Activated T-cell treated with anti-CD3 and anti-CD28 coated beads, Interleukin-2, amount 50 U/mL, for 4 hours (primary cell): ENCODE results near the gene USP40. TPM values are rescaled to one million over a fixed set of nuclear protein-coding genes. Genes with fewer than 3 reads are reported as not detected.

Source experiments
- ATAC-seq, 2 donors: fragments of 200-7000 bp; cut with Tn5 transposase; one replicate each; pipeline ENCODE4 v1.10.0; 2021
- DNase-seq: peaks from one replicate; pipeline ENCODE4 v3.0.0-alpha.2; 2020
- H3K27me3 Mint-ChIP-seq: one replicate; pipeline ENCODE4 v1.8.0; 2021; ENCODE audit warnings: low read depth, mixed read lengths
- H3K36me3 Mint-ChIP-seq: one replicate; pipeline ENCODE4 v1.8.0; 2022; ENCODE audit warnings: mixed read lengths; ENCODE audit not compliant: insufficient read depth
- H3K4me1 Mint-ChIP-seq: one replicate; pipeline ENCODE4 v1.8.0; 2021; ENCODE audit warnings: low read depth, mixed read lengths
- H3K4me3 Mint-ChIP-seq: one replicate; pipeline ENCODE4 v1.8.0; 2021; ENCODE audit warnings: mild to moderate bottlenecking, moderate library complexity, mixed read lengths
- H3K9me3 Mint-ChIP-seq: one replicate; pipeline ENCODE4 v1.8.0; 2021; ENCODE audit warnings: mixed read lengths
- total RNA-seq, 3 donors: library from RNA; stranded (reverse); gene quantifications; one replicate each; pipeline ENCODE4 v1.2.1, GENCODE V29; 2021

The USP40 gene
- total RNA-seq, 3 donors from 2014 or later = 10.8 to 12.5 (median 11.5) TPM

GRCh38 chr2:233492751-233493150 lies 73.8 kb downstream of the USP40 start:
- ATAC-seq (no peak), DNase-seq (no peak)
- Mint-ChIP-seq H3K36me3 (peaks cover 30% of the 10 kb centered on the region), H3K4me3 (no peak overlapping the region), H3K4me1 (no peaks in the 10 kb centered on the region), H3K9me3 (no peaks in the 10 kb centered on the region), H3K27me3 (no peaks in the 10 kb centered on the region)

DNA sequence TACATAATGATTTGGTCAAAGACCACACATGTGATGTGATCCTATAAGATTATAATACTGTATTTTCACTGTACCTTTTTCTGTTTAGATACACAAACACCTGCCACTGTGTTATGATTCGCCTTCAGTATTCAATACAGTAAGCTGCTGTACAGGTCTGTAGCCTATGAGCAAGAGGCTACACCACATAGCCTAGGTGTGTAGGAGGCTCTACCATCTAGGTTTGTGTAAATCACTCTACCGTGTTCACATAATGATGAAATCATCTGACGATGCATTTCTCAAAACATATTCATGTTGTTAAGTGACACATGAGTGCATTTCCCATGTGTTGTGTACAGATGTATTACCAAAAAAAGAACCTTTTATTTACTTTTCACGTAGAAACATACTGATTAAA lies 74.5 kb downstream of the USP40 start:
- H3K9me3 Mint-ChIP-seq = no peaks in the 10 kb centered on the region
- H3K4me3 Mint-ChIP-seq = no peak overlapping the region
- no peaks in the 10 kb centered on the region for H3K27me3 Mint-ChIP-seq
- no peak for ATAC-seq
- no peaks in the 10 kb centered on the region for H3K4me1 Mint-ChIP-seq
- H3K36me3 Mint-ChIP-seq = peaks cover 27% of the 10 kb centered on the region
- DNase-seq = no peak

- ATAC-seq = no peak
- no peaks in the 10 kb centered on the region for H3K4me1 Mint-ChIP-seq
- no peaks in the 10 kb centered on the region for H3K9me3 Mint-ChIP-seq
- no peak for DNase-seq
- no peaks in the 10 kb centered on the region for H3K27me3 Mint-ChIP-seq
- peaks cover 21% of the 10 kb centered on the region for H3K36me3 Mint-ChIP-seq
- no peak overlapping the region for H3K4me3 Mint-ChIP-seq
Measured at GRCh38 chr2:233491326-233491725, 75.3 kb downstream of the USP40 start.

DNA sequence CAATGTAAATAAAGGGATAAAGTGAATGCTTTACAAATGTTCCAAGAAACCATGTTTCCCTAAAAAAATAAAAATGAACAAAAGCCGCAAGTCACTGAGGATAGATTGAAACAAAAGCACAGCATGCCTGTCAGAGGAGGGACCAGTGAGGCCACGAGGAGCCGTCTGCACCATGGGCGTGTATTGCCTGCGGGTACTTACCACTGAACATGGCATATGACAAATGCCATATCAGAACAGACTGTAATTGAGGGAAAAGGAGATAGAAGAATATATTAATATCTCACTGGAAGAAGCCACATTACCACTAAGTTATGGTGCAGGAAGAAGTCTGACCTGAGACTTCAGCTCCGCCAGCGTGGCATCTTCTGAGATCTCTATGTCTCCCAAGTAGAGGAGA lies 75.8 kb downstream of the USP40 start:
- no peak overlapping the region for H3K4me3 Mint-ChIP-seq
- DNase-seq = no peak
- no peak for ATAC-seq
- H3K36me3 Mint-ChIP-seq = peaks cover 19% of the 10 kb centered on the region
- no peaks in the 10 kb centered on the region for H3K4me1 Mint-ChIP-seq
- H3K27me3 Mint-ChIP-seq = no peaks in the 10 kb centered on the region
- H3K9me3 Mint-ChIP-seq = no peaks in the 10 kb centered on the region

GRCh38 chr2:233489666-233490065 lies 76.9 kb downstream of the USP40 start:
- H3K4me1 Mint-ChIP-seq = no peaks in the 10 kb centered on the region
- H3K36me3 Mint-ChIP-seq = peaks cover 17% of the 10 kb centered on the region
- H3K9me3 Mint-ChIP-seq = no peaks in the 10 kb centered on the region
- no peaks in the 10 kb centered on the region for H3K27me3 Mint-ChIP-seq
- ATAC-seq (no peak), DNase-seq (no peak)
- no peak overlapping the region for H3K4me3 Mint-ChIP-seq

DNA sequence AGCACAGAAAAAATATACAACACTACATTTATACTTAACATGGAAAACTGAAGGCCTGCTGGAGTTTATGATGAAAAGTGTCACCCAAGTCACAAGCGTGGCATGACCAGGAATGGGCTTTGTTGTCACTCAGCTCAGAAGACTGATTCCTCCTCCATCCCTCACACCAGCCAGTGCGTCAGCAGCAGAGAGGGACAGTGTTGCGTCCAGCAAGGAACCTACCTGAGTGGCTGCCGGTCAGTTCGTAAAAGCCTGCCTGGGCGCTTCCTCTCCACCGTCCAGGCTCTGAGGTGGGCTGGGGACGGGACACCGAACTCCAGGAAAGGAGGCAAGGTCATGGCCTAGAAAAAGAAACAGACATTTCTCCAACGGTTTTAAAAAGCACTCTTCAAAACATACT lies 77.4 kb downstream of the USP40 start:
- ATAC-seq = no peak
- peaks cover 17% of the 10 kb centered on the region for H3K36me3 Mint-ChIP-seq
- no peaks in the 10 kb centered on the region for H3K4me1 Mint-ChIP-seq
- DNase-seq = no peak
- H3K27me3 Mint-ChIP-seq = no peaks in the 10 kb centered on the region
- no peaks in the 10 kb centered on the region for H3K9me3 Mint-ChIP-seq
- no peak overlapping the region for H3K4me3 Mint-ChIP-seq

GRCh38 chr2:233487748-233488345 lies 78.7 kb downstream of the USP40 start:
- Mint-ChIP-seq H3K9me3 (no peaks in the 10 kb centered on the region), H3K27me3 (no peaks in the 10 kb centered on the region), H3K4me3 (no peak overlapping the region), H3K4me1 (no peaks in the 10 kb centered on the region), H3K36me3 (peaks cover 15% of the 10 kb centered on the region)
- ATAC-seq (no peak), DNase-seq (no peak)

DNA sequence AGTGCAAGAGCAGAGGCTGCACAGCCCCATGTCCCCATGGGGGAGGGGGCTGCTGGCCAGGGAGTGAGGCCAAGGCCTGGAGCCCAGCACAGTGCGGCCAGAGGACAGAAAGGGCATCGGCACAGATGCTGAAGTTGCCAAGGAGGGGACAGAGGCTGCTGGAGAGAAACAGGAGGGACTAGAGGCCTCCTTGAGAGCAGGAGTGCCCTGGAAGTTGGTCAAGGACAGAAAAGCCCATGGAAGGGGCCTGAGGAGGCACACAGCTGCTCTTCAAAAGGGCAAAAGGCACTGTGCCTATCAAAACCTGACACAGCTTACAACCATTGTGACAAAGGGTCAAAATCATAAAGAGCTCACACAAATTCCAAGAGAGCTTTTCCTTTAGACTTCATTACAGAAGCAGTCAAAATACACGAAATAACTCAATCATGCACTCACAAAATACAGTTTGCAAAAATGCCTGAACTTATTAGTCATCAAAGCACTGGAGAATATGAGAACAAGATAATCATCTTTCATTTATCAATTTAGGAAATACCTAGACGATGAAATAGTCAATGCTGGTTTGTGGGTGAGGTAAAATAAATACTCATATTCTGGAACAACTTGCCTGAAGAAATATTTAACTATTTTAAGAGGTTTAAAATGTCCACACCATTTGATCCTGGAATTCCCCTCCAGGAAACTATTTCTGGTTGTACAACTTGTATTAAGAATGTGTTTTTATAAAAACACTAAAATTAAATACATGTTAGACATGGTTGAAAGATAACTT lies 79.6 kb downstream of the USP40 start:
- no peaks in the 10 kb centered on the region for H3K4me1 Mint-ChIP-seq
- no peak for DNase-seq
- H3K9me3 Mint-ChIP-seq = no peaks in the 10 kb centered on the region
- no peak overlapping the region for H3K4me3 Mint-ChIP-seq
- no peak for ATAC-seq
- H3K36me3 Mint-ChIP-seq = peaks cover 13% of the 10 kb centered on the region
- H3K27me3 Mint-ChIP-seq = no peaks in the 10 kb centered on the region

- no peak for ATAC-seq
- Mint-ChIP-seq H3K9me3 (no peaks in the 10 kb centered on the region), H3K4me1 (no peaks in the 10 kb centered on the region), H3K4me3 (no peak overlapping the region), H3K36me3 (peaks cover 10% of the 10 kb centered on the region), H3K27me3 (no peaks in the 10 kb centered on the region)
- DNase-seq = no peak
Measured at GRCh38 chr2:233486357-233486756, 80.2 kb downstream of the USP40 start.

DNA sequence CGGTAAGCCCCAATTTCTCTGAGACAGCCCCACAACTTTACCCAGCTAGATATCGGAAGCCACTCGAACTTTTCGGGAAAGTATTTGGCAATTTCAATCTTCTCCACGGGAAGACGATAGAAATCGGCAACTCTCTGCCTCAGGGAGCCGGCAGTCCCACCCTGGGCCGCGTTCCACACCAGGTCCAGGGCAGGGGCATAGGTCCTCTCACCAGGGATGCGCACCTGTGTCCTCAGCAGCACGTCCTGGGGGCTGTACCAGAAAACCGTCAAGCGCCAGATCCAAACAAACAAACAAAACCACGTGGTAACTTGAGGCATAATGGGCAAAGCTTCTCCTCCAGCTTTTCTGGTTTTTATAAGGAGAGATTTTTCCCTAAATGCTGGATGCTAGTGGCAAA lies 80.9 kb downstream of the USP40 start:
- Mint-ChIP-seq H3K4me1 (no peaks in the 10 kb centered on the region), H3K9me3 (no peaks in the 10 kb centered on the region), H3K4me3 (no peak overlapping the region), H3K27me3 (no peaks in the 10 kb centered on the region), H3K36me3 (peaks cover 11% of the 10 kb centered on the region)
- ATAC-seq (no peak), DNase-seq (no peak)

GRCh38 chr2:233482616-233483015 lies 84.0 kb downstream of the USP40 start:
- peaks cover 4% of the 10 kb centered on the region for H3K36me3 Mint-ChIP-seq
- H3K27me3 Mint-ChIP-seq = no peaks in the 10 kb centered on the region
- no peak for ATAC-seq
- H3K9me3 Mint-ChIP-seq = no peaks in the 10 kb centered on the region
- H3K4me3 Mint-ChIP-seq = no peak overlapping the region
- DNase-seq = no peak
- no peaks in the 10 kb centered on the region for H3K4me1 Mint-ChIP-seq

DNA sequence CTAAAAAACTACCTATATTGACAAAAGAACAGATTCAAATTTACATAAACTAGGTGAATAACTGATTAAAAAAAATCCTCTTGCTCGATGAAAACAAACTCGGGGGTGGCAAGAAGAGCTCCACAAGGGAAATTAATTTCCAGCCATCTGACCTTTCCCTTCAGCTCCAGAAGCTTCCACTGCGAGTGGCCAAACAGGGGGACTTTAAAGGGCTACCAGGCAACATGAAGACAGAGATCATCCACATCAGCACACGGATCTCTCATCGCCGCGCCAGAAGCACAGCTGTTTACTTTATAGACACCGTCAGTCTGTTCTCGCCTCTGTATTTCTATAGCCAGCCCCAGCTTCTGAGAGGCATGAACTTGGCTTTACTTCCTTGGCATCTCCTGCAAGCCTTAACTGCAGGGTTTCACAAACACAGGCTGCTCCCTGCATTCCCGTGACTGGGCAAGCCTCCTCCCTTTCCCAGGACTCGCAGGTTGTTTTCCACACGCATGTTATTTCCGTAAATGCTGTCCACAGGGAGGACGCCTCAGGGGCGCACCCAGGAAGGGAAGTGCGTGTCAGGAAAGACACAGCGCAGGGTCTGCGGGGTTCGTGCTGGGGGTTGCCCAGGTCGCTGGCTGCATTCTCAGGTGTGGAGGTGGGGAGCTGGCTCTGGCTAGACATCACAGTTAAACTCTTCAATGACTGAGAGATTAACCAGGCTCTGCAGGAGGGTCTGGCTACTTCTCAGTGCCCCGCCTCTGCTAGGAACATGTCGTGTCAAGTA lies 85.0 kb downstream of the USP40 start:
- Mint-ChIP-seq H3K27me3 (no peaks in the 10 kb centered on the region), H3K9me3 (no peaks in the 10 kb centered on the region), H3K4me3 (no peak overlapping the region), H3K36me3 (peaks cover 5% of the 10 kb centered on the region), H3K4me1 (no peaks in the 10 kb centered on the region)
- ATAC-seq = no peak
- no peak for DNase-seq

DNA sequence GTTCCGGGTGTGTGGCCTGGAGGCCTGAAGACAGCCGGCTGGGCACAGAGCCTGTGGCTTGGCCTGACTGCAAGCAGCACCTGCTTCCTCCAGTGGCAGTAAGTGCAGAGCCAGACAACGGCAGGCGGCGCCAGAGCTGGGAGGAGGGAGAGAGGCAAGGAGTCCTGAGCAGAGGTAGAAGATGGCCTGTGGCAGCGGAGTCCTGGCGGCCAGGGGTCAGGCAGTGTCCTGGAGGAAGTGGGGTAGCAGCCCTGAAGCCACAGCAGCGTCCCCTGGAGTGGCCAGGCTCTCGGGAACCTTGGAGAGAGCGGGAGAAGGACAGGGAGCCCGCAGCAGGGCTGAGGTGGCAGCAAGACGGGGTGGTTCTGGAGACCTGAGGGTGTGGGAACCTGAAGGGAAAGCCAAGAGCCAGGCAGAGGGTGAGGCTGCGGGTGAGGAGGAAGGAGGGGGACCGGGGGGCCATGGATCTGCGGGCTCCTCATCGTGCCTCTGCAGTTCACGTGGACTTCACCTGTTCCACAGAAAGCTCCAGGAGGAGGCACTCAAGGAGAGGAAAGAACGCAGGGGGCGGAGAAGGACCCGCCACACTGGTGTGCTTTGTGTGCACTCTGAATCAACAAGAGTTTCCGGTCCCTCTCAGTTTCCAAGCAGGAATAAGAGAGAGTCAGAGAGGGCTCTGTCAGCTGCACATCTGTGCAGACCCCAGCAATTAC lies 85.9 kb downstream of the USP40 start:
- no peak overlapping the region for H3K4me3 Mint-ChIP-seq
- peaks cover 5% of the 10 kb centered on the region for H3K36me3 Mint-ChIP-seq
- H3K9me3 Mint-ChIP-seq = no peaks in the 10 kb centered on the region
- DNase-seq (no peak), ATAC-seq (peak in 1 of 2 donors; percentile 12)
- H3K27me3 Mint-ChIP-seq = no peaks in the 10 kb centered on the region
- no peaks in the 10 kb centered on the region for H3K4me1 Mint-ChIP-seq
